Stimulated activated CD4-positive, alpha-beta T cell treated with anti-CD3 and anti-CD28 coated beads, Interleukin-12 subunit alpha, Interleukin-12 subunit beta, amount 100 ng/mL, for 48 hours (primary cell): ENCODE measurements around the gene ADAM10.

ENCODE experiments used
- DNase-seq, 3 donors: peaks; one replicate each; pipeline ENCODE4 v3.0.0-alpha.2; 2020; ENCODE audit warnings: low read depth in 2 of 3, low spot score in 1 of 3

Gene ADAM10

GRCh38 chr15:58584789-58585461 lies 164.6 kb downstream of the ADAM10 start:
- no peak for DNase-seq

GRCh38 chr15:58583171-58583908 lies 166.2 kb downstream of the ADAM10 start:
- DNase-seq = no peak

GRCh38 chr15:58582160-58582559 lies 167.3 kb downstream of the ADAM10 start:
- DNase-seq = no peak

GRCh38 chr15:58576657-58577056 lies 172.8 kb downstream of the ADAM10 start:
- DNase-seq = no peak

GRCh38 chr15:58575045-58575786 lies 174.3 kb downstream of the ADAM10 start:
- DNase-seq = no peak

- DNase-seq = no peak
Measured at GRCh38 chr15:58574631-58575030, 174.9 kb downstream of the ADAM10 start.

GRCh38 chr15:58573270-58573669 lies 176.2 kb downstream of the ADAM10 start:
- no peak for DNase-seq

GRCh38 chr15:58572521-58572920 lies 177.0 kb downstream of the ADAM10 start:
- no peak for DNase-seq

- no peak for DNase-seq
Measured at GRCh38 chr15:58571491-58571890, 178.0 kb downstream of the ADAM10 start.

- no peak for DNase-seq
Measured at GRCh38 chr15:58569455-58569854, 180.1 kb downstream of the ADAM10 start.

GRCh38 chr15:58568157-58568571 lies 181.3 kb downstream of the ADAM10 start:
- no peak for DNase-seq

- DNase-seq = no peak
Measured at GRCh38 chr15:58566029-58566428, 183.5 kb downstream of the ADAM10 start.

GRCh38 chr15:58565619-58566018 lies 183.9 kb downstream of the ADAM10 start:
- DNase-seq = no peak

GRCh38 chr15:58564981-58565380 lies 184.5 kb downstream of the ADAM10 start:
- DNase-seq = no peak

GRCh38 chr15:58562135-58562534 lies 187.4 kb downstream of the ADAM10 start:
- no peak for DNase-seq

- DNase-seq = no peak
Measured at GRCh38 chr15:58561321-58561720, 188.2 kb downstream of the ADAM10 start.

GRCh38 chr15:58559904-58560588 lies 189.5 kb downstream of the ADAM10 start:
- no peak for DNase-seq

- DNase-seq = no peak
Measured at GRCh38 chr15:58558777-58559176, 190.7 kb downstream of the ADAM10 start.

GRCh38 chr15:58556541-58556940 lies 193.0 kb downstream of the ADAM10 start:
- no peak for DNase-seq

- no peak for DNase-seq
Measured at GRCh38 chr15:58556028-58556361, 193.5 kb downstream of the ADAM10 start.

- no peak for DNase-seq
Measured at GRCh38 chr15:58555162-58556027, 194.1 kb downstream of the ADAM10 start.
